GM12892 (cell line): ENCODE data around the gene OR4C11.

Source experiments
- POLR2A ChIP-seq: IDR thresholded peaks from 2 replicates; pipeline ENCODE4 v1.6.1; 2011; ENCODE audit warnings: low read depth, low read length, control low read depth
- TAF1 ChIP-seq: IDR thresholded peaks from 2 replicates; pipeline ENCODE4 v1.6.1; 2011; ENCODE audit warnings: low read depth, mild to moderate bottlenecking, control low read depth, low read length, borderline replicate concordance

- TF ChIP-seq POLR2A (no peak), TAF1 (no peak)
Measured at GRCh38 chr11:55652560-55652959, 45.1 kb upstream of the OR4C11 start.
